ENCODE results near the gene USP33. TPM values are rescaled to one million over a fixed set of nuclear protein-coding genes. Genes with fewer than 3 reads are reported as not detected.

Gene USP33
- total and polyA plus RNA-seq, 2 experiments from 2014 or later, result 54.2 to 77.6 TPM

GRCh38 chr1:77781683-77782082, 22.0 kb upstream of the USP33 start:
- H3K27me3 ChIP-seq (replicated peaks; ENCODE audit: insufficient read depth), result no peaks in the 10 kb centered on the region
- H3K4me1 ChIP-seq (ENCODE audit: insufficient read depth), result peaks cover 17% of the 10 kb centered on the region
- H3K9me3 ChIP-seq (ENCODE audit: low read depth), result no peaks in the 10 kb centered on the region
- peaks cover 81% of the 10 kb centered on the region for H3K79me2 ChIP-seq (ENCODE audit: insufficient read depth)
- DNase-seq, result no peak
- 90 to 100% methylated on average over 1 of the region's 1 CpG for WGBS, 2 experiments (ENCODE audit: low coverage in 1 of 2, low lambda C conversion rate in 2 of 2, missing lambda C conversion rate in 2 of 2)
- H3K9me2 ChIP-seq (ENCODE audit: insufficient read depth), result no peaks in the 10 kb centered on the region
- no peak overlapping the region for H3K9ac ChIP-seq
- peaks cover 13% of the 10 kb centered on the region for H3K36me3 ChIP-seq (ENCODE audit: low read depth)
- H2AFZ ChIP-seq, result no peak overlapping the region
- H3K4me2 ChIP-seq (ENCODE audit: unreplicated experiment), result peak overlapping the region; percentile 87
- H3K4me3 ChIP-seq, result 0 out of 2 replicates have a peak overlapping the region, but pooled peaks have one; percentile 85
- in situ Hi-C loops (cut with MboI), result no loop called here
- no peaks in the 10 kb centered on the region for H3F3A ChIP-seq (ENCODE audit: insufficient read depth)
- H4K20me1 ChIP-seq (ENCODE audit: insufficient read depth), result no peaks in the 10 kb centered on the region
- TF ChIP-seq EZH2phosphoT487 (IDR thresholded peaks at IDR 0.05; ENCODE audit: insufficient read depth, low read depth) (no peak), EZH2 (IDR thresholded peaks at IDR 0.05; ENCODE audit: insufficient read depth, poor library complexity, severe bottlenecking) (no peak)
- no peak overlapping the region for H3K27ac ChIP-seq

GRCh38 chr1:77779529-77780281, 20.1 kb upstream of the USP33 start, which contains the start of gene MIGA1:
TSS of gene MIGA1 (plus strand) at chr1:77779649. CDS start at chr1:77783253, 3,604 bp downstream.
- in situ Hi-C loops (cut with MboI), result no loop called here
- H3K9ac ChIP-seq, result peak within 1 kb of the TSS; percentile 84
- H3K4me1 ChIP-seq (ENCODE audit: insufficient read depth), result peaks cover 17% of the 10 kb centered on the region
- H4K20me1 ChIP-seq (ENCODE audit: insufficient read depth), result no peaks in the 10 kb centered on the region
- TF ChIP-seq EZH2phosphoT487 (IDR thresholded peaks at IDR 0.05; ENCODE audit: insufficient read depth, low read depth) (no peak), EZH2 (IDR thresholded peaks at IDR 0.05; ENCODE audit: insufficient read depth, poor library complexity, severe bottlenecking) (no peak)
- H3K4me2 ChIP-seq (ENCODE audit: unreplicated experiment), result peak within 1 kb of the TSS; percentile 87
- 1 to 3% methylated on average over 30 to 40 of the region's 40 CpGs for WGBS, 2 experiments (ENCODE audit: low coverage in 1 of 2, low lambda C conversion rate in 2 of 2, missing lambda C conversion rate in 2 of 2)
- H3K9me3 ChIP-seq (ENCODE audit: low read depth), result no peaks in the 10 kb centered on the region
- H3K79me2 ChIP-seq (ENCODE audit: insufficient read depth), result peaks cover 64% of the 10 kb centered on the region
- H3K4me3 ChIP-seq, result peak within 1 kb of the TSS; percentile 85
- H3K27ac ChIP-seq, result peak within 1 kb of the TSS; percentile 9; the same call in 1 of the 2 replicates
- H2AFZ ChIP-seq, result peak within 1 kb of the TSS; percentile 98
- no peaks in the 10 kb centered on the region for H3K27me3 ChIP-seq (replicated peaks; ENCODE audit: insufficient read depth)
- H3F3A ChIP-seq (ENCODE audit: insufficient read depth), result no peaks in the 10 kb centered on the region
- H3K9me2 ChIP-seq (ENCODE audit: insufficient read depth), result no peaks in the 10 kb centered on the region
- H3K36me3 ChIP-seq (ENCODE audit: low read depth), result peaks cover 11% of the 10 kb centered on the region
- peak; percentile 88 for DNase-seq

- H2AFZ ChIP-seq, result peak overlapping the region; percentile 7; the same call in 1 of the 2 replicates
- H3K4me1 ChIP-seq (ENCODE audit: insufficient read depth), result peaks cover 7% of the 10 kb centered on the region
- no peak for DNase-seq
- H3K36me3 ChIP-seq (ENCODE audit: low read depth), result no peaks in the 10 kb centered on the region
- H3K27me3 ChIP-seq (replicated peaks; ENCODE audit: insufficient read depth), result no peaks in the 10 kb centered on the region
- H3K4me3 ChIP-seq, result no peak overlapping the region
- H3K4me2 ChIP-seq (ENCODE audit: unreplicated experiment), result no peak overlapping the region
- TF ChIP-seq EZH2 (IDR thresholded peaks at IDR 0.05; ENCODE audit: insufficient read depth, poor library complexity, severe bottlenecking) (no peak), EZH2phosphoT487 (IDR thresholded peaks at IDR 0.05; ENCODE audit: insufficient read depth, low read depth) (no peak)
- H3K9me2 ChIP-seq (ENCODE audit: insufficient read depth), result no peaks in the 10 kb centered on the region
- WGBS, 2 experiments (ENCODE audit: low coverage in 1 of 2, low lambda C conversion rate in 2 of 2, missing lambda C conversion rate in 2 of 2), result 84 to 92% methylated on average over 6 to 7 of the region's 7 CpGs
- in situ Hi-C loops (cut with MboI), result no loop called here
- H3K9me3 ChIP-seq (ENCODE audit: low read depth), result no peaks in the 10 kb centered on the region
- H3K79me2 ChIP-seq (ENCODE audit: insufficient read depth), result peaks cover 30% of the 10 kb centered on the region
- H4K20me1 ChIP-seq (ENCODE audit: insufficient read depth), result no peaks in the 10 kb centered on the region
- H3K27ac ChIP-seq, result no peak overlapping the region
- H3K9ac ChIP-seq, result no peak overlapping the region
- H3F3A ChIP-seq (ENCODE audit: insufficient read depth), result no peaks in the 10 kb centered on the region
Observed at GRCh38 chr1:77776007-77776700, 16.5 kb upstream of the USP33 start.

DNA sequence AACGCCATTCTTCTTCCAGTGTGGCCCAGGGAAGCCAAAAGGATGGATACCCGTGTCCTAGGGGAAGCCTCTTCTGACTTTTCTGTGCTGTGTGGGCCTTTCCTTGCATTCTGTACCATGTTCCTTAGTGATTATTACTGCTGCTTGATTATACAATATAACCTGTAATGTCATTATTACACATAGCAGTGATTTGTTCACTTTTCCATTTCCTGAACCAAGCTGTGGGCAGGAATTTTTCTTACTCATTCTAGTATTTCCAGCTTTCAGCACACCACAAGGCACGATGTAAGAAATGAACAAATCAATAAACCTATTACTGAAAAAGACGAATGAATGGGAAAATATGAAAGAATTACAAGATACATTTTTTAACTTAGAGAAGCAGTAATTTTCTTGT, 8.4 kb upstream of the USP33 start:
- 68 to 74% methylated on average over 4 of the region's 4 CpGs for WGBS, 2 experiments (ENCODE audit: low coverage in 1 of 2, low lambda C conversion rate in 2 of 2, missing lambda C conversion rate in 2 of 2)
- H3K4me1 ChIP-seq (ENCODE audit: insufficient read depth), result no peaks in the 10 kb centered on the region
- H3K27ac ChIP-seq, result no peak overlapping the region
- DNase-seq, result peak; percentile 18
- H3K79me2 ChIP-seq (ENCODE audit: insufficient read depth), result no peaks in the 10 kb centered on the region
- no peak overlapping the region for H3K9ac ChIP-seq
- H3K9me2 ChIP-seq (ENCODE audit: insufficient read depth), result no peaks in the 10 kb centered on the region
- no peak overlapping the region for H3K4me2 ChIP-seq (ENCODE audit: unreplicated experiment)
- no peak overlapping the region for H2AFZ ChIP-seq
- H3F3A ChIP-seq (ENCODE audit: insufficient read depth), result no peaks in the 10 kb centered on the region
- no peaks in the 10 kb centered on the region for H3K9me3 ChIP-seq (ENCODE audit: low read depth)
- H4K20me1 ChIP-seq (ENCODE audit: insufficient read depth), result no peaks in the 10 kb centered on the region
- no peak overlapping the region for H3K4me3 ChIP-seq
- no peaks in the 10 kb centered on the region for H3K36me3 ChIP-seq (ENCODE audit: low read depth)
- no peak for TF ChIP-seq EZH2phosphoT487 (IDR thresholded peaks at IDR 0.05; ENCODE audit: insufficient read depth, low read depth)
- TF ChIP-seq EZH2 (IDR thresholded peaks at IDR 0.05; ENCODE audit: insufficient read depth, poor library complexity, severe bottlenecking), result no peak
- in situ Hi-C loops (cut with MboI), result no loop called here
- H3K27me3 ChIP-seq (replicated peaks; ENCODE audit: insufficient read depth), result no peaks in the 10 kb centered on the region
